K562 (cell line): ENCODE data around the gene EHBP1L1. TPM values are rescaled to one million over a fixed set of nuclear protein-coding genes. Genes with fewer than 3 reads are reported as not detected.

Experiments
- ELK1 ChIP-seq: sonication (generic); formaldehyde crosslinking; IDR thresholded peaks from 2 replicates; pipeline ENCODE4 v1.8.1; 2022; ENCODE audit warnings: missing genetic modification reagents
- ILK ChIP-seq: fragments of 450-650 bp; IDR thresholded peaks from 2 replicates; pipeline ENCODE4 v1.6.1; 2016; ENCODE audit warnings: missing genetic modification characterization, low read depth, mild to moderate bottlenecking, missing compliant biosample characterization, moderate library complexity, borderline replicate concordance
- MEF2D ChIP-seq: conservative IDR thresholded peaks from 2 replicates; pipeline ENCODE4 v1.6.1; 2016; ENCODE audit warnings: low read depth, missing genetic modification characterization, missing compliant biosample characterization
- MYC ChIP-seq, 2 experiments: fragments of 250-450 bp in 1 of 2; sonication (Bioruptor Pico) in 1 of 2; IDR thresholded peaks; 2 replicates each; pipeline versions ENCODE4 v1.5.1 to v1.6.1; 2012 to 2021; ENCODE audit warnings: low read depth in 2 of 2, borderline replicate concordance in 1 of 2, improper control_type of control experiment in 1 of 2, low read length in 1 of 2, mild to moderate bottlenecking in 1 of 2, moderate library complexity in 1 of 2
- NR0B1 ChIP-seq: fragments of 450-650 bp; IDR thresholded peaks from one replicate; pipeline ENCODE4 v1.6.1; 2018; ENCODE audit warnings: mild to moderate bottlenecking, moderate library complexity; ENCODE audit not compliant: partially characterized antibody
- PTRF ChIP-seq: fragments of 450-650 bp; IDR thresholded peaks from 2 replicates; pipeline ENCODE4 v1.6.1; 2016; ENCODE audit warnings: mild to moderate bottlenecking, missing genetic modification characterization, missing compliant biosample characterization
- RFX5 ChIP-seq: IDR thresholded peaks from 2 replicates; pipeline ENCODE4 v1.6.1; 2011; ENCODE audit warnings: low read depth, mild to moderate bottlenecking, improper control_type of control experiment, low read length
- SAFB2 ChIP-seq: fragments of 200-400 bp; formaldehyde crosslinking; IDR thresholded peaks from 2 replicates; pipeline ENCODE4 v1.6.1; 2018; ENCODE audit warnings: borderline replicate concordance, low read length, low read depth, moderate library complexity; ENCODE audit not compliant: severe bottlenecking
- SMAD1 ChIP-seq: fragments of 150-350 bp; IDR thresholded peaks from 2 replicates; pipeline ENCODE4 v1.6.1; 2014; ENCODE audit warnings: low read length, low read depth; ENCODE audit not compliant: partially characterized antibody
- TGIF2 ChIP-seq: sonication (generic); formaldehyde crosslinking; IDR thresholded peaks from 2 replicates; pipeline ENCODE4 v1.8.1; 2022; ENCODE audit warnings: mild to moderate bottlenecking, missing genetic modification reagents, moderate library complexity
- XRCC3 ChIP-seq: fragments of 450-650 bp; IDR thresholded peaks from 2 replicates; pipeline ENCODE4 v1.6.1; 2017; ENCODE audit warnings: mild to moderate bottlenecking, moderate library complexity
- ZKSCAN8 ChIP-seq: fragments of 200-800 bp; sonication (Bioruptor generic); IDR thresholded peaks from 2 replicates; pipeline ENCODE4 v1.6.1; 2016; ENCODE audit warnings: missing genetic modification characterization, missing compliant biosample characterization
- ZNF282 ChIP-seq: sonication (generic); formaldehyde crosslinking; IDR thresholded peaks from 2 replicates; pipeline ENCODE4 v1.8.1; 2023; ENCODE audit warnings: missing genetic modification reagents
- ZNF408 ChIP-seq: fragments of 250-450 bp; sonication (Bioruptor Pico); IDR thresholded peaks from 2 replicates; pipeline ENCODE4 v1.4.0; 2020; ENCODE audit warnings: low read depth, mild to moderate bottlenecking, moderate library complexity
- ZNF512 ChIP-seq: IDR thresholded peaks from 2 replicates; pipeline ENCODE4 v1.6.1; 2016; ENCODE audit warnings: missing genetic modification characterization, missing compliant biosample characterization
- ZNF592 ChIP-seq: fragments of 450-650 bp; IDR thresholded peaks from 2 replicates; pipeline ENCODE4 v1.6.1; 2017; ENCODE audit warnings: antibody characterized with exemption, mild to moderate bottlenecking
- polyA plus RNA-seq, 8 experiments: library from polyadenylated mRNA; depleted of rRNA in 4 of 8; stranded (reverse) in 5 of 8; unstranded in 3 of 8; fragments of >200 nt; fragmentation: Nextera tagmentation in 2 of 8; fragmentation: Illumina TruSeq in 1 of 8; extraction: Ambion mirVana in 2 of 8; extraction: Trizol in 1 of 8; gene quantifications; 2 replicates each; pipeline versions ENCODE4 v1.2.1 to v1.2.3, GENCODE V29; 2011 to 2014; ENCODE audit warnings: inconsistent platforms in 1 of 8, missing spikeins in 1 of 8
- total RNA-seq, 7 experiments: library from RNA; depleted of rRNA in 6 of 7; stranded (reverse); fragments of >200 nt in 6 of 7; fragmentation: Illumina TruSeq in 2 of 7; extraction: Trizol in 2 of 7; gene quantifications; 2 replicates each; pipeline versions ENCODE4 v1.2.1 to v1.2.3, GENCODE V29; 2011 to 2021; ENCODE audit warnings: low replicate concordance in 1 of 7

EHBP1L1 gene
- total and polyA plus RNA-seq, 9 of the 15 experiments (the other 6 are each of a cell fraction or from before 2014, with no cell fraction given) = 0.03 to 87.1 (median 26.3) TPM

GRCh38 chr11:65546217-65546958 is 29.5 kb upstream of the EHBP1L1 start (continued):
- no peak for TF ChIP-seq NR0B1
- no peak for TF ChIP-seq ILK (tag)
- TF ChIP-seq MYC (IDR thresholded peaks at IDR 0.05; ENCODE audit: low read depth, low read length) = no peak
- TF ChIP-seq MYC (CRISPR knock-in tag; IDR thresholded peaks at IDR 0.05; ENCODE audit: borderline replicate concordance, low read depth) = no peak
- TF ChIP-seq ZNF282 (CRISPR knock-in tag) = no peak
- no peak for TF ChIP-seq PTRF (tag)
- TF ChIP-seq SMAD1 = no peak
- no peak for TF ChIP-seq ZNF408 (CRISPR knock-in tag)
- TF ChIP-seq MEF2D (tag) = no peak
- TF ChIP-seq ZKSCAN8 (CRISPR knock-in tag) = no peak
- no peak for TF ChIP-seq SAFB2
- no peak for TF ChIP-seq XRCC3
- no peak for TF ChIP-seq ZNF592
- no peak for TF ChIP-seq ZNF512
- TF ChIP-seq RFX5 = no peak
- no peak for TF ChIP-seq TGIF2 (CRISPR knock-in tag)
- no peak for TF ChIP-seq ELK1 (CRISPR knock-in tag)
